HG02798 (cell line): Measurements from ENCODE around the gene ERN2.
"Not testable (repeated sequence)": the region's sequence is repeated elsewhere in the genome, so short reads cannot be mapped to it uniquely, and the experiment has no call there.

Experiments
- ATAC-seq: cut with Tn5 transposase; IDR thresholded peaks from one replicate; pipeline ENCODE4 v1.9.1; 2021; ENCODE audit warnings: mild to moderate bottlenecking; ENCODE audit not compliant: unreplicated experiment, poor library complexity

The ERN2 gene

DNA sequence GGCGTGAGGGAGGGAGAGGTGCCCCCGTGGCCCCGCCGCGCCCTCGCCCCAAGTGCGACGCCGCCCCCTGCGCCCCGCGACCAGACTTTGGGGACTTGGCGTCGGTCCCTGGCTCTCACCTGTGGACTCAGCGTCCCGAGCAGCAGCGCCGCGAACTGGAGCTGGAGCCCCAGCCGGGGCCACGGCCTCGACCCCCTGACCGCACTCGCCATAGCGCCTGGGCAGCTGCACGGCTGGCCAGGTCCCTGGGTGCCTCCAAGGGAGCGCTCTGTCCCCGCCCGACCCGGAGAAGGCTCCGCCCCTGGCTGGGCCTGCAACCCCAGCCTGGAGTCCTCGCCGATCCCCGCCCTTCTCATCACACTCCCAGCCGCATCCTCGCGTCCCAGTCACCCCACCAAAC lies at the start of gene ERN2:
TSS of gene ERN2 (minus strand) at position 247 of the 400 bp plus-strand sequence. CDS start at position 212, 35 bp downstream.
- no peak for ATAC-seq

- ATAC-seq, result no peak
These were observed 45.1 kb upstream of the ERN2 start for GRCh38 chr16:23757937-23758619.

- ATAC-seq, result no peak
These were observed 44.1 kb upstream of the ERN2 start for GRCh38 chr16:23757116-23757515.

DNA sequence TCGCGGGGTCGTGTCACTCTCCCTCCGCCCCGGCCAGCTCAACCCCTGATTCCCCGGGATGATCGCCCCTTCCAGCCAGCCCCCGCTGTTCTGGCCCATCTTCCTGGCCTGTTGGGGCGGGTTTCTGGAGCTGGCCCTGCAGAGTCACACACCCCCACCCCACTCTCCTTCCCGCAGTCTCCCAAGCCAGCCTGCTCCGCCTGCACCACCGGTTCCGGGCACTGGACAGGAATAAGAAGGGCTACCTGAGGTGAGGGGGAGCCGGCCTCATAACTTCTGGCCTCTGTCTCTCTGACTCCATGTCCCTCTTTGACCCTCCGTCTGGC lies 42.4 kb upstream of the ERN2 start:
- ATAC-seq, result no peak

DNA sequence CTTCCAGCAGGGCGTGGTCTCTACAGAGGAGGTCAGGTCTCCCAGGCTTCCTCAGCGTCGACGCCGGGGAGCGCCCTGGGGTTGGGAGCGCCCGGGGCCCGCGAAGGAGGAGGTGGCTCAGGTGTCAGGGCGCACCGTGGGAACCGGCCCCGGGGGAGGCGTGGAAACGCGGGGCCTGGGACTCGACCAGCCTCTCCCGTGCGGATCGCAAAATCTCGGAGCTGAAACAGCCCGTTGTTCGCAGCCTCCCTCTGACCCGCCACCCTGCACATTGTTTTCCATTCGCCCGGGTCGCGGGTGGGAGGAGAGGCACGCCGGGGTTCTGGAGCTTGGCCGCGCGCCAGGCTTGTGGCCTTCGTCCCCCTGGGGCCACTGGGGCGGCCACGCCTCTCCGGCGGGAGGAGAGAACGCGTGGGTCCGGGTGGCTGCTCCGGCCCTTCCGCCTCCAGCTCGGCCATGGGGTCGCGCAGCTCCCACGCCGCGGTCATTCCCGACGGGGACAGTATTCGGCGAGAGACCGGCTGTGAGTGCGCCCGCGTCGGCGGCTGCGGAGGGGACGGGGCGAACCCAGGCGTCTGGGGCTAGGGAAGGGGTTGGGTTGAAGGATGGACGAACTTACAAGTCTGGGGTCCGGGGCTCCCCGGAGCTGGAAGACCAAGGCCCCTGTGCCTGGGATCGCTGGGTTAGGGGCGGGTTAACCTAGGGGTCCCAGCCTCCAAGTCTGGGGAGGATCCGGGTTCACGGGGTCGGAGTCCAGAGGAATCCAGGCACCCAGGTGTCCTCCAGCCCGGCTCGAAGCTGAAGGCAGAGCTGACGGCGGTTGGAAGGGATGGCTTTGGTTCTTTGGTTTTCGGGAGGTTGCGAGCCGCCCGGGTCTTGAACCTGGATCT lies 41.8 kb upstream of the ERN2 start, which contains the start of gene CHP2:
TSS of gene CHP2 (plus strand) at position 433 of the 890 bp plus-strand sequence. CDS start at position 457, 24 bp downstream.
- ATAC-seq, result no peak

GRCh38 chr16:23753908-23754593 lies 41.0 kb upstream of the ERN2 start:
- ATAC-seq, result no peak

- ATAC-seq, result not testable (repeated sequence)
These were observed 38.0 kb upstream of the ERN2 start for GRCh38 chr16:23751053-23751452.

GRCh38 chr16:23748630-23749029 lies 35.6 kb upstream of the ERN2 start:
- ATAC-seq, result no peak

GRCh38 chr16:23745263-23745662 lies 32.2 kb upstream of the ERN2 start:
- ATAC-seq, result no peak

DNA sequence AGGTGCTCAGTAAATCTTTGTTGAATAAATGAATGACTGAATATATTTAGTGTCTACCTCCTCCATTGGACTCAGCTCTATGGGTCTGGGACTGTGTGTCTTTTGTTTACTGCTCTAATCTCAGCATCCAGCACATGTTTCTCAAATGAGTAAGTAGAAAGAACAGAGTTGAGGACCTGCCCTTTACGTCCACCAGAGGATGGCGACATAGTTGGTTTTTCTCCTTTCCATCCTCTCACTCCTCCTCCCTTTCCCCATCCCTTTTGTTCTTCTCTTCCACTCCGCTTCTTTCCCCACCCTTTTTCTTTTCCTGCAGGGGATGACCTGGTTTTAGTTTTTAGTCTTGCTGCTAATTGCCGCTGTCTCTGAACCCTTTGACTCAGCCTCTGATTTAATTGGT lies 29.7 kb upstream of the ERN2 start:
- no peak for ATAC-seq

- no peak for ATAC-seq
These were observed 28.8 kb upstream of the ERN2 start for GRCh38 chr16:23741675-23742303.

DNA sequence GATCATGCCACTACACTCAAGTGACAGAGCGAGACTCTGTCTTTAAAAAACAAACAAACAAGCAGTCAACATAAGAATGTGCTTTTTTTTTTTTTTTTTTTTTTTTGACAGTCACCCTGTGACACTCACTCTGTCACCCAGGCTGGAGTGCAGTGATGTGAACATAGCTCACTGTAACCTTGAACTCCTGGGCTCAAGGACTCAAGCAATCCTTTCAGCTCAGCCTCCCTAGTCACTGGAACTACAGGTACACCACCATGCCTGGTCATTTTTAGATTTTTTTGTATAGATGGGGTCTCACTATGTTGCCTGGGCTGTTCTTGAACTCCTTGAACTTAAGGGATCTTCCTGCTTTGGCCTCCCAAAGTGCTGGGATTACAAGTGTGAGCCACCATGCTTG lies 26.5 kb upstream of the ERN2 start:
- no peak for ATAC-seq

DNA sequence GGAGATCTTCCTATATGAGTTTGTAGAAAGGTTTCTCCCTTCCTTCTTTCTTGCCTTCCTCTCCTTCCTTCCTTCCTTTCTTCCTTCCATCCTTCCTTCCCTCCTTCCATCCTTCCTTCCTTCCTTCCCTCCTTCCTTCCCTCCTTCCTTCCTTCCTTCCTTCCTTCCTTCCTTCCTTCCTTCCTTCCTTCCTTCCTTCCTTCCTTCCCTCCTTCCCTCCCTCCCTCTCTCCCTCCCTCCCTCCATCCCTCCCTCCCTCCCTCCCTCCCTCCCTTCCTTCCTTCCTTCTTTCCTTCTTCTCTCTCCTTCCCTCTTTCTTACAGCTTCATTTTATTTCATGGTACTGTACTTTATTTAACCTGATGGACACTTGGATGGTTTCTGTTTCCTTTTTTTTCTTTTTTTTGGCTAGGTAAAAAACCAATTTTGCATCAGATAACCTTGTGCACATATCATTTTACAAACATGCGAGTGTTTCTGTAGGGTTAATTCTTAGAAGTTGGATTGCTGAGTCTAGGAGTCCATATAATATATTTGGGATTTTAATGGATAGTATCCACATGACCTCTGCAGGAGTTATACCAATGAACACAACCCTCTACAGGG lies 24.5 kb upstream of the ERN2 start:
- not testable (repeated sequence) for ATAC-seq

GRCh38 chr16:23734176-23734893 lies 21.3 kb upstream of the ERN2 start:
- no peak for ATAC-seq

DNA sequence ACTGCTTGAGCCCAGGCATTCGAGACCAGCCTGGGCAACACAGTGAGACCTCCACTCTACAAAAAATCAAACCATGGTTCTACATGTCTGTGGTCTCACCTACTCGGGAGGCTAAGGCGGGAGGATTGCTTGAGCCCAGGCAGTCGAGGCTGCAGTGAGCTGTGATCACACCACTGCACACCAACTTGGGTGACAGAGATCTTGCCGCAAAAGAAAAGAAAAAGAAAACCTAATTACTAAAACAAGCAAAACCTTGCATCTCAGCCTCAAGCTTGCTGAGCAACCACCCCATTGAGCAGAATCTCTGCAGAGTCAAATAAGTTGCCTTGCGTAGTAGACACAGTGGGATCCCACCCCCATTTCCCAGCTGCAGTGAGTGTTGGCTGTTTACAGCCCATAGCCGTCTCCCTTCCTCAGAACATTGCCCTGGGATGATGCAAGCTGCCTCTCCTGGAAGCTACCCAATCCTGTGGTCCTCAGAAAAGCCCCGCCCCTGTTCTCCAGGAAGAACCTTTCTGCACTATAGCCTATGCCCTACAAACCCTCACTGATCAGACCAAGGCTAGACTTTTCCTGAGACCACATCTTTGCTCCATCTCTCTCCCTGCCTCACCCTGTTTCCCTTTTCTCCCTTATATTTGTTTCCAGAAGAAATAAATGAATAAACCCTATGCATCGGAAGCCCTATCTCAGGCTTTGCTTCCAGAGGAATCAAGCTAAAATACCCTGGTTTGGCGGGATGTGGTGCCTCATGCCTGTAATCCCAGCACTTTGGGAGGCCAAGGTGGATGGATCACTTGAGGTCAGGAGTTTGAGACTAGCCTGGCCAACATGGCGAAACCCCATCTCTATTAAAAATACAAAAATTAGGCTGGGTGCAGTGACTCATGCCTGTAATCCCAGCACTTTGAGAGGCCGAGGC lies 16.7 kb upstream of the ERN2 start:
- ATAC-seq, result no peak

GRCh38 chr16:23728112-23728477 lies 15.1 kb upstream of the ERN2 start:
- ATAC-seq, result no peak

DNA sequence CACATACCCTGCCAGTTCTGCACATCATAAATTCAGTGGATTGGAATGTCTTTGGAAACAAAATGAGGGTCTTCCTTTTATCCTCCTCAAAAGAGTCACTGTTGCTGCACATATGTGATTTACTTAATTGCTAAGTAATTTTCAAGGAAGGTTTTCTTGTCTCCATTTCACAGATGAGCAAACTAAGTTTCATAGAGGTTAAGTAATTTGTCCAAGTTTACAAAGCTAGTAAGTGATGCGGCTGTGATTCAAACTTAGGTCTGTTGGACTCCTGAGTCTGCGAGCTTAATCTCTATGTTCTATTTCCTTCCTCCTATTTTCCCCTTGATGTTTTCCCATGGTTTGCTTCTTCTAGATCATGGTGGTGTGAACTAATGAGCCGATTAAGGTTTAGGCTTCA lies 13.7 kb upstream of the ERN2 start:
- ATAC-seq, result no peak

- ATAC-seq, result no peak
These were observed 11.7 kb upstream of the ERN2 start for GRCh38 chr16:23724785-23725131.
